ENCODE data around the gene EREG. TPM values are rescaled to one million over a fixed set of nuclear protein-coding genes. Genes with fewer than 3 reads are reported as not detected.

EREG gene
- total and polyA plus RNA-seq, 2 of the 8 experiments (the other 6 are each of a cell fraction or from before 2014, with no cell fraction given), result not detected

- TF ChIP-seq CHD7 (IDR thresholded peaks at IDR 0.05; ENCODE audit: insufficient replicate concordance, low read length), result no peak
- no peak for TF ChIP-seq USF2 (IDR thresholded peaks at IDR 0.05; ENCODE audit: low read length)
- TF ChIP-seq CBX8 (IDR thresholded peaks at IDR 0.05; ENCODE audit: borderline replicate concordance, low read depth, low read length), result no peak
- TF ChIP-seq CTCF (IDR thresholded peaks at IDR 0.05; ENCODE audit: control extremely low read depth in 1 of 3, insufficient read depth in 1 of 3, low read depth in 1 of 3, low read length in 3 of 3), result no peak
- TF ChIP-seq SAP30 (IDR thresholded peaks at IDR 0.05; ENCODE audit: insufficient read depth, insufficient replicate concordance, low read length), result no peak
- TF ChIP-seq SRF (IDR thresholded peaks at IDR 0.05; ENCODE audit: low read depth, low read length), result no peak
- no peak for TF ChIP-seq CHD1 (IDR thresholded peaks at IDR 0.05; ENCODE audit: low read depth, low read length)
Observed at GRCh38 chr4:74318276-74318675, 46.7 kb upstream of the EREG start (continued).
